HPDE6-E6E7 (cell line): ENCODE measurements around the gene EFCAB11.
A peak's percentile ranks its signal among the peaks of the same experiment; 100 is the strongest.

Experiments
- DNase-seq: peaks from one replicate; pipeline ENCODE4 v3.0.0; 2011; ENCODE audit warnings: missing footprints; ENCODE audit errors: extremely low spot score

EFCAB11 gene

DNA sequence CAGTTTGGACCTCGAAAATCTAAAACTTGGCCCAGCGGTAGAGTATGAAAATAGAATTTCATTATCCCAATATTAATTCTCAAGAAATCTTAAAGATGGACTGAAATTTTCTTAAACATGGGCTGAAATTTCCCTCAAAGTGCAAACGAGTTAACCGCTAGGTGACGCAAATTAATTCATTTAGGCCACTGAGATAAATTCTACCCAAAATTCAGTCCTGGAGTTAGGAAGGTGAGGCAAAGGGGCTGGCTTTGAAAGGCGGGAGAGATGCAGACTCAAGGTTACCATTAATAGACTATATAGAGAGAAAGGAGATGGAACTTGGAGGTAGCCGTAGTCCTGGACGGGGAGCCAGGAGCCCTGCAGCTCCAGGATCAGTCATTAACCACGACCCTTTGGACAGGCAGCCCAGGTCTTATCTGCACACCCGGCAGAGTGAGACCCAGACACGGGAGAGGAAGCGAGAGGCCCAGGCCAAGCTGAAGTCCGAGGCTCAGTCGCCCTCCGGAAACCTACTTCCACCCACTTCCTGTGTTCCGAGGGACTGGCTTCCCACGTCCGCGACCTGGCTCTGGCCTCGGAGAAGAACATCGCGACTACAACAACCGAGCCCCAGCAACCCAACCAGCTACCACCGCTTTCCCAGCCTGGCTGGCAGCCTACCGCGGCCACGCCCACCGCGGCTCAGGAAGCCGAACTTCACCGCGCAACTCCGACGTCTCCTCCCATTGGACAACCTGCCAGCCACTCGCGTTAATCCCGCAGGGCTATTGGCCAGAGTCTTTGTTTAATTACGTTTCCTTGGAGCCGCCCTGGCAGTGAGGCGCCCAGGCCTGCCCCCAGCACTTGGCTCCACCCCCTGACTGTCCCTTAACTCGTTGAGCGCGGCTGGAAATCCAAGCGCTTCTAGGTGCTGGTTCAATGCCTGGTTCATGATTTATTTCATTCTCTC, at the start of gene EFCAB11:
TSS of gene EFCAB11 (minus strand) at position 661 of the 952 bp plus-strand sequence. CDS start at position 591, 70 bp downstream.
- peak; percentile 93 for DNase-seq

- no peak for DNase-seq
Measured at GRCh38 chr14:90003526-90004307, 49.2 kb upstream of the EFCAB11 start.

DNA sequence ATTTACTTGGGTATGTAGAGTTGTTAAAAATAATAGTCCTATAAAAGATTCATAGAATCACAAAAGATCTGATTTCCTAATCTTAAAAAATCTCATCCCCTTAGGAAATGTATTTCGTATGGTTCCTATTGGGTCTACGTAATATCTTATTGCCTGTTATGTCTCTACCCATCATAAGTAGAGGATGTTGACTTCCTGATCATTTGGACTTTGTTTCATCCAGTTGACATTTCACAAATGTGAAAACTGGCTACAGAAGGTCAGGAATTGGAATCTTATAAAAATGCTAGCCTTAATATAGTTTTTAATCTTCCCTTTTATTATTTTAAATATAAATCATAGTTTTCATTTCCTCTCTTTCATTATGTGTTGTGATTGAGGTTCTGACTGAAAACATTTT, 46.4 kb upstream of the EFCAB11 start:
- DNase-seq, result no peak

DNA sequence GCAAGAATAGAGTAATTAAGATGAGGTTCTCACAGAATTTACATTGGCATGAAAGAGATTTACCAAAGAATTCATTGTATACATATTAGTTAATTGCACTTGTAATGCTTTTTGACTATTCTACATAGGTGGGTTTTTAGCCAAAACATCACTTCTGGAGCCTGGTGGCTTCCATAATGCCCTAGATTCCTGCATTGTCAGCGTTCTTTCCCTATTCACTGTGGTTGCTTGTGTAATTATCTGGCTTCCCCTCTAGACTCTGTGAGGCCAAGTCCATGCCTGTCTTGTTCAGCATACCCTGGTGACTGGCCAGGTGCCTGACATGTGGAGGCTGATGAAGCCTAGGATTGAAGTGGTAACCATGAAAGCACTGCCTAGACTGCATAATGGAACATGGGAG, 42.4 kb upstream of the EFCAB11 start:
- no peak for DNase-seq

DNA sequence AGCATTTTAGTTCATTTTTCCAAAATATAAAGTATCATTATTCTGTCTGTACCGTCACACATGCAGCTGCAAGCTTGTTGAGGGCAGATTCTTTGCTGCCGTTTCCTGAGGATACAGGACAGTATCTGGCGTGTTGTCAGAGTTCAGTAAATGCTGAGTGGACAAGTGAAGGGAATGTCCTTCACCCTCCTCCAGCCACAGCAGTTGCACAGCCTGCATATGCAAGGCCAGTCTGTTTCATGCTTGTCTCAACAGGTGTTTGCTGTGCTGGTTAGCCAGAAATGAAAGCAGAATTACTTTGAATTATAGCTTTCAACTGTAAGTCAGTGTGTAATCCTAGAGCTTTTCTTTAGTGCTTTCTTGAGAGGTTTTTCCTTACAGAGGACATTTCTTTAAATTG, 37.7 kb upstream of the EFCAB11 start:
- DNase-seq, result no peak

- no peak for DNase-seq
Measured at GRCh38 chr14:89990623-89991275, 36.2 kb upstream of the EFCAB11 start.

- DNase-seq, result no peak
Measured at GRCh38 chr14:89990218-89990617, 35.7 kb upstream of the EFCAB11 start.

DNA sequence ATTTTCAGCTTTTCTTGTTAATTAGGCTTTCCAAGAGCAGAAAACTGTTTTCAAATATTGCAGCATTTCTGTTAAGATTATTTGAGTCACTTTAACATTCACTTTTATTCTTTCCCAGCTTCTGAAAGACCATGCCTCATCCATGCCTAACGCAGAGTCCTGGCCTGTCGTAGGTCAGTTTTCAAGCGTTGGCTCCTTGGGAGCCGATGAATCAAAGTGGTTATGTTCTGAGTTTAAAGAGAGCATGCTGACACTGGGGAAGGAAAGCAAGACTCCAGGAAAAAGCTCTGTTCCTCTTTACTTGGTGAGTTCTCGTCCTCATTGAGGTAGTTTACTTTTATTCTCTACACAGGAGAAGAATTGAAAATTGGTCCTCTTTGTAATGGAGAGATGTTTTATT, 34.3 kb upstream of the EFCAB11 start:
- DNase-seq, result no peak

DNA sequence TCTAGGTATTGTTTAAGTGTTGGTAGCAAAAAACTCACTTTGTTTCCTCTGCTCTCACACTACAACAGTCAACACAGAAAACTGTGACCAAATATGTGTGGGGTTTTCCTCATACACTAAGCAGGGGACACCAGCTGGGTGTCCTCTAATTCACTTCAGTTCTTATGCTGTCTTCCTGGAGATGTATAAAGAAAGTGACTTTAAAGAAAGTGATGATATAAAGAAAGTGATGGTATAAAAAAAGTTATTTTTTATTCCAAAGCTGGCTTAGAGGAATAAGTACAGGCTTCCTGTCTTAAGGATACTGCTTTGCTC, 32.6 kb upstream of the EFCAB11 start:
- no peak for DNase-seq

GRCh38 chr14:89986462-89987160, 32.1 kb upstream of the EFCAB11 start:
- no peak for DNase-seq

GRCh38 chr14:89983375-89983774, 28.8 kb upstream of the EFCAB11 start:
- DNase-seq, result no peak

DNA sequence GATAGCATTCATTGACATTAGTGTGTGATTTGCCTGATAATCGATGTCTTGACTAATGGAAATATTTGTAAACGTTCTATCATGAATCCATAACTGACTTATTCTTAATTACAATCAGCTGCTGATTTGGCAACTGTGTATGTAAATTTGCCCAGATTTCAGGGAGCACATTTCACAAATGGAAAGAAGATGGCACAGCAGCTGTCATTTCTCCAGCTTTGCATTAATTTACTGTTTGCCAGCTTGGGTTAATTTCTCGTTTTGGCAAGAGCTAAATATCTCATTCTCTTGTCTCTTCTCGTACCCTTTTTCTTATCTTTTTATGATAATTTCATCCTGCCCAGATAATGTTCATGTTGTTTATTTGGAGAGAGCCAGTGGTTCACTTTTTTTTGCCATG, 24.1 kb upstream of the EFCAB11 start:
- DNase-seq, result no peak

- DNase-seq, result no peak
Measured at GRCh38 chr14:89977668-89978067, 23.1 kb upstream of the EFCAB11 start.

DNA sequence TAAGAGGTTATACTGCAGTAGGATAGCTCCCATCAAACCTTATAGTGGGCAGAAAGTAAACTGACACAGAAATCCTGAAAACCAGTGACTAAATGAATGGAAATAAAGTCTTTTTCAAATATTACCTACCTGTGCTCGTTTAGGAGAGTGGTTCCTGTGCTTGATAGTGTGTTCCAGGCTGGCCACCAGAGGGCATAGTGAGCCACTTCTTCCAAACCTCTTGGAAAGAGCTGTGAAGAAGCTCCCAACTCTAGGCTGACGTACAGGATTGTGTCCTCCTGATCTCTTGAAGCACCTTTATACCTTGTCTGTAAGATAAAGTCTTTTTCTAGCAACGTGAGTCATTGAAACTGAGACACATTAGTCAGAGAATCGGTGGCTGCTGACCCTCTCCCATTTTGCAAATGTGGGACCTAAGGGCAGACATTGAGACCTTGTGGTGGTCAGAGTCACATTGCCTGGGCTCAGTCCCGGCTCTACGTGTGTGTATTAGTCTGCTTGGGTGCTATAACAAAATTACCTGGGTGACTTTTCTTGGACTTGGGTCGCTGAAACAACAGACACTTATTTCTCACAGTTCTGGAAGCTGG, 18.8 kb upstream of the EFCAB11 start:
- peak; percentile 54 for DNase-seq

DNA sequence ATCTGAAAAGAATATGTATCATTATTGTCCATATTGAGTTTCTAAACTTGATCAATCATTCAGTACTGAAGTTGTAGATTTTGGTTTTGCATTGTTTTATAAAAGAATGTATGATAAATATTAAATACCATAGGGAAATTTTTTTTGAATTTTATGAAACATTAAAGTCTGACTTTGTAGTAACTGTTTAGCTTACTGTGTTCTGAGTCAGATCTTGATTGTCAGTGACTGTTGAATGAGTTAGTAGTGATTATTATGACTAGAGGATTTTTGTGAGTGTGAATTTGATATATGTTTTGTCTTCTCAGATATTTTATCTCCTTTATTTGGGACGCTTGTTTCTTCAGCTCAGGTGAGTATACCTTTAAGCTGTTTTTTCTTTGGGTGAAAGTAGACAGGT, 11.3 kb upstream of the EFCAB11 start:
- DNase-seq, result no peak

- DNase-seq, result no peak
Measured at GRCh38 chr14:89963288-89963978, 8.9 kb upstream of the EFCAB11 start.

DNA sequence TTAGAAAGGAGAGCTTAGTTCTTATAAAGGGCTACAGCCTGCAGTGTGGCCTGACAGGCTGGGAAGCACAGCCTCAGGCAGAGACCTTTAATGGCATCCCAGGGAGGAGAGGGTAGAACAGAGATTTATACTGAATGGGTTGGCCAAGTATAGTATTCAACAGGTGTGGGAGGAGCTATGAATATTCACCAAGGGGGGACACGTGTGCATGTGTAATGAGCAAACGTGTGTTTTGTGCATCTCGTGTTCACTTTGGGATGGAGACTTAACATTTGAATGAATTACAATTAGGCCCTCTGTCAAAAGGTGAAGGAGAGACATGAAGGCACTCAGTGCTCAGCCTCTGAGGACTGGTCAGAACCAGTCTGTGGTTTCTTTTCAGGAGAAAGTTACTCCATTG, 6.4 kb upstream of the EFCAB11 start:
- DNase-seq, result no peak

DNA sequence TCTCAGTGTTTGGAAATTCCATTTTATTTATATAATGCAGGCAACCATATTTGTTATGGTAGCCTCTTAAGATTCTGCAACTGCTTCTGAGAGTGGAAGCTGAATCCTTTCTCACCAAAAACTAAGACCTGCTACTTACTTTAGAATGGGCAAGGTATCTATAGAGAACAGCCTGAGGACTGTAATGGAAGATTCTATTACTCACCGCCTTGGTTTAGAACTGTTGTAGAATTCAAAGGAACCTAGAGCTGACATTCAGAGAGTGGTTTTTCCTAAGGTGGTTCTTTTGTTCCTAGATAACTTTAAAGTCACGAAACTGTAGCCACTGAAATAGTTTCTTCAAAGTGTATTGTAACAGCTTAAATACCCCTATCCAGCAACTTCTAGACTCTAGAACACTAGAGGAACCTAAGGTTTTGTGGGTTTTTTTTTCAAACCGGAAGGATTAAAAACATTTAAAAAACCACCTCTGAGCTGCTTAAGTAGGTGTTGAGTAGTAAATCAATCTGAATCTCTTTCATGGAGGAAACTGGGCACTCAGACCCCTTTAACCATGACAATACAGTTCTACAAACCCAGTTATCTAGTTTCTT, 5.4 kb upstream of the EFCAB11 start:
- no peak for DNase-seq

DNA sequence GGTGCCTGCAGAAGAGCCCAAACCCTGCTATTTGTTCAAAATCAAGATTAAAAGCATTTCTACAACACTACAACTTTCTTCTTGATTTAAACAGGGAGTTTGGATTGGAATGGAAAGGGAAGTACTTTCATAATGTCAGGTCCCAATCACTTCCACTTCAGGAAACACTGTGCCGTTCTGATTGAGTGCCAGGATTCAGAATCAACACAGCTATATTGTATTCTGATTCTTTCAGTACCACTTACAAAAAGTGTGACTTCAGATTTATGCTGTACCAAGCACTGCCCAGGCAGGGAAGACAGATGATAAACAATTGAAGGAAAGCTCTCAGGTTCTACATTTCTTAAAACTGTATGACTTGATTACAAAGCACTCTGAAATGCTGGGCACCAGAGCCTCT, 4.4 kb upstream of the EFCAB11 start:
- no peak for DNase-seq

DNA sequence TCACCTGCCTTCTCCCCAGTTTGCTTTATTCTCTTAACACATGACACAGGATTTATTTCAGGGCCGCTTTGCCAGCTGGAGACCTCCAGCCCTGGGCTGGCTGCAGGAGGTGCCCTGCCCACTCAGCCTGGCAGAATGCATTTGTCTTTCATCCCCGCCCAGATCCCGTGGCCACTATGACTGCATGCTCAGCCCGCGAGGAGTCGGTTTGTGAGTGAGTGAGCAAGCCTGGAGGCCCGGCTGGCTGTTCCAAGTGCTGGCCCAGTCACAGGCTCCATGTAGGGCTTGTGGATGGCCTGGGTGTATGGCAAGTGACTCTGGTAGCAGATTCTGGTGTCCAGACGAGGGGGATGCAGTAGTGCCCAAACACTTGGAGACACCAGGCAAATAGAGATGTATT, 3.3 kb upstream of the EFCAB11 start:
- no peak for DNase-seq
